HK-2 (cell line): Measurements from ENCODE around the gene AP4M1.
A peak's percentile ranks its signal among the peaks of the same experiment; 100 is the strongest.

Experiments used
- DNase-seq: peaks from one replicate; pipeline ENCODE4 v3.0.0-alpha.2; 2018; ENCODE audit not compliant: unreplicated experiment

AP4M1 gene

GRCh38 chr7:100157334-100158228, 56.1 kb downstream of the AP4M1 start:
- DNase-seq, result peak; percentile 58
